OCI-LY1 (cell line): Measurements from ENCODE around the gene SYT3.

Experiments used
- EZH2 ChIP-seq: fragments of 200-600 bp; sonication (generic), shearing (Covaris generic); IDR thresholded peaks from 2 replicates; pipeline ENCODE4 v1.8.0; 2017; ENCODE audit warnings: borderline replicate concordance, mixed run types, mild to moderate bottlenecking, antibody characterized with exemption, low read length, moderate library complexity, mixed read lengths
- TF ChIP-seq, protein P1 (sequence below): fragments of 200-600 bp; sonication (generic), shearing (Covaris generic); IDR thresholded peaks from 2 replicates; pipeline ENCODE4 v1.5.1; 2017; ENCODE audit warnings: mild to moderate bottlenecking, antibody characterized with exemption, low read length, moderate library complexity, mixed read lengths

DNA sequence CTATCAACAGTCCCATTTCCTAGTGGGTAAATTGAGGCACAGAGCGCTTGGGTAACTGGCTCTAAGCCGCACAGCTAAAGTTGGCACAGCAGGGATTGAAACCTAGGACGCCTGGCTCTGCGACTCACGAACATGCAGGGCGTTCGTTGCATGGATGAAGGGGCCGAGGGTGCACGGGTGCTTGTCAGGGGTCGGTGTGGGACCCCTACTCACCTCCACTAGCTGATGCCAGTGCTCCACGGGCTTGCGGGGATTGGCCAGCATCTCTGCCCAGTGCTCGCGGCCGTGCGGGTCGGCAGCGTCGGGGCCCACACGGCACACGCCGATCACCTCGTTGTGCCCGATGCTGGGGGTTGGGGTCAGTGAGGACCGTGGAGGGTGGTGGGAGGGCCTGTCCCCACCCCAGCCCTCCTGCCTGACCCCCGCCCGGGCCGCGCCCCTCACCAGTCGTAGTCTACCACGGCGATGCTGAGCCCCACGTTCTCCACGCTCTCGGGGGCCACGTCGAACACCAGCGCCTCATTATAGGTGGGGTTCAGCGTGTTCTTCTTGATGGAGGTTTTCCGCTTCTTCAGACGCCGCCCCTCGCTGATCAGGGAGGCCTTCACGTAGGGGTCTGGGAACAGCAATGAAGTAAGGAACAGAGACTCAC is 14.6 kb downstream of the SYT3 start:
- TF ChIP-seq, protein P1, sequence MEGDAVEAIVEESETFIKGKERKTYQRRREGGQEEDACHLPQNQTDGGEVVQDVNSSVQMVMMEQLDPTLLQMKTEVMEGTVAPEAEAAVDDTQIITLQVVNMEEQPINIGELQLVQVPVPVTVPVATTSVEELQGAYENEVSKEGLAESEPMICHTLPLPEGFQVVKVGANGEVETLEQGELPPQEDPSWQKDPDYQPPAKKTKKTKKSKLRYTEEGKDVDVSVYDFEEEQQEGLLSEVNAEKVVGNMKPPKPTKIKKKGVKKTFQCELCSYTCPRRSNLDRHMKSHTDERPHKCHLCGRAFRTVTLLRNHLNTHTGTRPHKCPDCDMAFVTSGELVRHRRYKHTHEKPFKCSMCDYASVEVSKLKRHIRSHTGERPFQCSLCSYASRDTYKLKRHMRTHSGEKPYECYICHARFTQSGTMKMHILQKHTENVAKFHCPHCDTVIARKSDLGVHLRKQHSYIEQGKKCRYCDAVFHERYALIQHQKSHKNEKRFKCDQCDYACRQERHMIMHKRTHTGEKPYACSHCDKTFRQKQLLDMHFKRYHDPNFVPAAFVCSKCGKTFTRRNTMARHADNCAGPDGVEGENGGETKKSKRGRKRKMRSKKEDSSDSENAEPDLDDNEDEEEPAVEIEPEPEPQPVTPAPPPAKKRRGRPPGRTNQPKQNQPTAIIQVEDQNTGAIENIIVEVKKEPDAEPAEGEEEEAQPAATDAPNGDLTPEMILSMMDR, result no peak
- TF ChIP-seq EZH2, result no peak
